Muscle layer of colon (tissue), 2 donors: ENCODE data around the gene NEUROG1.
A peak's percentile ranks its signal among the peaks of the same experiment; 100 is the strongest.

Experiments used
- H3K27ac ChIP-seq: one replicate; pipeline ENCODE4 v1.7.0; 2013; ENCODE audit warnings: low read depth, mild to moderate bottlenecking, low read length, moderate library complexity
- H3K27me3 ChIP-seq, 2 donors: one replicate each; pipeline ENCODE4 v1.7.0; 2013; ENCODE audit warnings: low read length in 2 of 2, mild to moderate bottlenecking in 2 of 2; ENCODE audit not compliant: insufficient read depth in 2 of 2, control insufficient read depth in 1 of 2
- H3K36me3 ChIP-seq: one replicate; pipeline ENCODE4 v1.7.0; 2013; ENCODE audit warnings: mild to moderate bottlenecking, low read length; ENCODE audit not compliant: insufficient read depth
- H3K4me1 ChIP-seq: one replicate; pipeline ENCODE4 v1.7.0; 2013; ENCODE audit warnings: mild to moderate bottlenecking, low read length; ENCODE audit not compliant: insufficient read depth
- H3K4me3 ChIP-seq, 2 donors: one replicate each; pipeline ENCODE4 v1.7.0; 2013; ENCODE audit warnings: low read length in 2 of 2, low read depth in 1 of 2, mild to moderate bottlenecking in 1 of 2, moderate library complexity in 1 of 2
- H3K9ac ChIP-seq: one replicate; pipeline ENCODE4 v1.7.0; 2013; ENCODE audit warnings: low read length
- H3K9me3 ChIP-seq: one replicate; pipeline ENCODE4 v1.7.0; 2013; ENCODE audit warnings: mild to moderate bottlenecking, low read length
- donor health status: abdominal sarcoma.
- donor health status: Adenocarcinoma of cecum.

NEUROG1 gene

DNA sequence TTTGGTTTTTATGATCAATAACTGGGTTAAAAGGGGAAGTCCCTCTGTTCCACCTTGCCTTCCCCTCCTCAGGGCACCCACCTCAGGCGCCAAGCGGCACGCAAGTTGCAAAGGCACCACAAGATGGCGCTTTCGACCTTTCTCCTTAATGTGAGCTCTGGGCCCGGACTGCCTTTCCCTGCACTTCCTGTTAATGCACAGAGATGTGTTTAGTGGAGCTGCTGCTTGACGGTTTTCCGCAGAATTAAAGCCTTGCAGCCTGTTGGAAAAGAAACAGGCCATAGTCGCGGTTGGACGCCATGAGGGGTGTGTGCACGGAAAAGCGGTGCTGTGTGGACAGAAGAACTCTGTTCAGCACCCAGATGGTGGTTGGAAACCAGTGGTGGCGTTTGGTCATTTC lies 25.1 kb upstream of the NEUROG1 start:
- H3K4me3 ChIP-seq: peak overlapping the region in 1 of 2 donors; percentile 32
- H3K27ac ChIP-seq: no peak overlapping the region
- H3K4me1 ChIP-seq: no peaks in the 10 kb centered on the region
- no peaks in the 10 kb centered on the region for H3K9me3 ChIP-seq
- peaks cover 0 to 14% of the 10 kb centered on the region in 2 donors for H3K27me3 ChIP-seq
- no peak overlapping the region for H3K9ac ChIP-seq
- H3K36me3 ChIP-seq: no peaks in the 10 kb centered on the region

DNA sequence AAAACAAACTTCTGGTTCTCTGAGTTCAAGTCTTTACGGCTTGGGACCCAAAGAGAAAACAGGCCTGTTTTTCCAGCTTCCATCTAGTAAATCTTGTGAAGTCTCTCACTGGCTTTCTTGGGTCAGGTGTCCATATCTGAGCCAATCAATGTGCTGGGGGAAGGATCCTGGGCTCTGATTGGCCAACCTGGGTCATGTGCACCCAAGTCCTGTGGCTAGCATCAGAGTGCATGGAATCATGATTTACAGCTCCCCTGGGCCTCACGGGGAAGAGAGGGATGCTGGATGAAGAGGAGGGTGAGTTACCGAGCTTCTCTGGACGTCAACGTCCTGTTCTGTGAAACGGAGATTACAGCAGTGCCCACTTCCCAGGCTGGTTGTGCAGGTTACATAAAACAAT lies 23.6 kb upstream of the NEUROG1 start:
- no peaks in the 10 kb centered on the region for H3K36me3 ChIP-seq
- H3K27ac ChIP-seq: no peak overlapping the region
- peaks cover 0 to 14% of the 10 kb centered on the region in 2 donors for H3K27me3 ChIP-seq
- H3K4me3 ChIP-seq: no peak overlapping the region
- H3K4me1 ChIP-seq: no peaks in the 10 kb centered on the region
- no peak overlapping the region for H3K9ac ChIP-seq
- no peaks in the 10 kb centered on the region for H3K9me3 ChIP-seq

DNA sequence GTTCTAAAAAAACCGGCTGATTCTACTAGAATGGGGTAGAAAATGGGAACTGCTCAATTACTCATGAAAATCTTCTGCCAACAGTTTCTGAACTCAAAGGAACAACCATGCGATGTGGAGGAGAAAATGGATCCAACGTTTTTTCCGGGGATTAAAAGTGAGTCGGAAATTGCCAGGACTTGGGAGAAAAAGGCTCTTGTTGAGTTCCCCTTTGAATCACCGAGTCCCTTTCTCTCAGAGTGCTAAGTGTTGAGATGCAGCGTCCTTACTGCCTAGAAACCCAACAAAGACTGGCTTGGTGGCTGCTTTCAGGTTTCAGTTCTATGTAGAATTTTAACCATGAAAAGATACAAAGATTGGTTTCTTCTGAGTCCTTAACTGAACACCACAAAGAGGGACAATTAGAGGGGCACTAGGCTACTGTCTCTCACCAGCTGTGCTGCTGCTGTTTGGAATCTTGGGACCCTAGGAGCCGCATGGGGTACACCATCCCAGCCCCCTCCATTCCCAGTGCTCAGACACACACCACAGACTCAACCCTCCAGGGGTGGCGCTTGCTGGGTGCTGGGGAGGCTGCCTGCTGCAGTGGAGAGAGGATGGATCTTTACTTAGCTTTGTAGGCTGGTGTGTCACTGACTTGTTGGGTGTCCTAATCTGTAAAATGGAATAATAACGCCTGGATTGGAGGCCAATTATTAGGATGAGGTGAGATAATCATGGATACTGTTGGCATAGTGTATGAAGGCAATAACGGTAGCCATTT lies 21.5 kb upstream of the NEUROG1 start:
- Histone ChIP-seq H3K4me1 (no peaks in the 10 kb centered on the region), H3K27ac (no peak overlapping the region), H3K4me3 (no peak overlapping the region), H3K36me3 (no peaks in the 10 kb centered on the region), H3K9ac (no peak overlapping the region), H3K9me3 (no peaks in the 10 kb centered on the region), H3K27me3 (peaks cover 0 to 14% of the 10 kb centered on the region in 2 donors)

DNA sequence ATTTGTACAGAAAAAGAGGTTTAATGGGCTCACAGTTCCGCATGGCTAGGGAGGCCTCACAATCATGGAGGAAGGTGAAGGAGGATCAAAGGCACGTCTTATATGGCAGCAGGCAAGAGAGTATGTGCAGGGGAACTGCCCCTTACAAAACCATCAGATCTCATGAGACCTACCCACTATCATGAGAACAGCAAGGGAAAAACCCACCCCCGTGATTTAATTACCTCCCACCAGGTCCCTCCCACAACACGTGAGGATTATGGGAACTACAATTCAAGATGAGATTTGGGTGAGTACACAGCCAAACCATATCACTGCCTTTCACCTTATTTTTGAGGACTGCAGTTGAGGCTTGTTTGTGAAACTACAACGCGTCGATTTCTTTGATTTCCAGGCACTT lies 20.9 kb upstream of the NEUROG1 start:
- Histone ChIP-seq H3K27ac (no peak overlapping the region), H3K9ac (no peak overlapping the region), H3K9me3 (no peaks in the 10 kb centered on the region), H3K36me3 (no peaks in the 10 kb centered on the region), H3K4me1 (no peaks in the 10 kb centered on the region), H3K4me3 (no peak overlapping the region), H3K27me3 (peaks cover 0 to 14% of the 10 kb centered on the region in 2 donors)

DNA sequence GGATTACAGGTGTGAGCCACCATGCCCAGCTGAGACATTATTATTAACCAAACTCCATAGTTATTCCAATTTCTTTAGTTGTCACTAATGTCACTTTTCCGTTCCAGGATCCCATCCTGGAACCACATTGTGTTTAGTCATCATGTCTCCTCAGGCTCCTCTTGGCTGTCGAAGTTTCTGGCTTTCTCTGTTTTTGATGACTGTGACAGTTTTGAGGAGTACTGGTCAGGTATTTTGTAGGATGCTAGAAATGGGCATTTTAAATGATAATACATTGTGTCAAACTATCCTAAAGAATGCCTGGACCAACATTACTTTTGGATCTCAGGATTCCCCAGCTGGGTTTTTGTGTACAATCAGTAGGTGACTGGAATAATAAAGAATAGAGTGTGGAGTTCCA lies 19.8 kb upstream of the NEUROG1 start:
- H3K4me1 ChIP-seq: no peaks in the 10 kb centered on the region
- H3K9ac ChIP-seq: no peak overlapping the region
- no peak overlapping the region for H3K4me3 ChIP-seq
- H3K9me3 ChIP-seq: no peaks in the 10 kb centered on the region
- H3K36me3 ChIP-seq: no peaks in the 10 kb centered on the region
- peaks cover 0 to 13% of the 10 kb centered on the region in 2 donors for H3K27me3 ChIP-seq
- no peak overlapping the region for H3K27ac ChIP-seq

DNA sequence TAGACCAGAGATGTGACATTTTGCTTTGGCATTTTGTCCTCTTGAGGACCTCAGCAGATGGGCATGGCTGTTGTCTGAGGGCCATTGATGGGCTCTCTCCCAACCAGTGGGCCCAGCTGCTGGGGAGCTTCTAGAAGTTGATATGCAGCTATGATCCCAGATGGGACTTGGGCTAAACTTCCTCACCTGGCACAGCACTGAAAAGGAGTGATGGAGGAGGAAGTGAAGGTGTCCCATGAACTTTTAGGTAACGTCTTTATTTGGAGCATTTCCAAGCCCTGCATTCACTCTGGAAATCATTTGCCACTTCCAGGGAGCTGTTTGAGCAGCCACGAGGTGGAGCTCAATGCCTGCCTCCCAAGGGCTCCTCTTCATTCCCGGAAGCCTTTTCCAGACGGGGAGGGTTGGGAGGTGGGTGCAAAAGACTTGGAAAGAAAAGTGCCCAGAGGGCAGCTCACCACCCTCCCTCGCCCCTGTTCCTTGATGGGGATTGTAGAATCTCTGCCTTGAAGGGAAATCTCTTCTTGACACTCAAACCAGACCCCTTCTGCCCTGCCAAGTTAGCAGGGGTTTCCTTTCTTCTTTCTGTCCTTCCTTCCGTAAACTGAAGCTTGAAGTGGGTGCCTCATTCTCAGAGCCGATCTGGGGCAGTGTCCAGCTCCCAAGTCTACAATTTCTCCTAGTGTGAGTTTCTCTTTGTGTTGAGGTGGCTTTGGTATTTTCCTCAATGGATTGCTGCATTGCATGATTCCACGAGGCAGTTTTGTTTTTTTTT lies 18.1 kb upstream of the NEUROG1 start:
- H3K36me3 ChIP-seq: no peaks in the 10 kb centered on the region
- H3K9me3 ChIP-seq: no peaks in the 10 kb centered on the region
- no peak overlapping the region for H3K4me3 ChIP-seq
- peaks cover 0 to 5% of the 10 kb centered on the region in 2 donors for H3K27me3 ChIP-seq
- H3K27ac ChIP-seq: no peak overlapping the region
- no peak overlapping the region for H3K9ac ChIP-seq
- no peaks in the 10 kb centered on the region for H3K4me1 ChIP-seq

DNA sequence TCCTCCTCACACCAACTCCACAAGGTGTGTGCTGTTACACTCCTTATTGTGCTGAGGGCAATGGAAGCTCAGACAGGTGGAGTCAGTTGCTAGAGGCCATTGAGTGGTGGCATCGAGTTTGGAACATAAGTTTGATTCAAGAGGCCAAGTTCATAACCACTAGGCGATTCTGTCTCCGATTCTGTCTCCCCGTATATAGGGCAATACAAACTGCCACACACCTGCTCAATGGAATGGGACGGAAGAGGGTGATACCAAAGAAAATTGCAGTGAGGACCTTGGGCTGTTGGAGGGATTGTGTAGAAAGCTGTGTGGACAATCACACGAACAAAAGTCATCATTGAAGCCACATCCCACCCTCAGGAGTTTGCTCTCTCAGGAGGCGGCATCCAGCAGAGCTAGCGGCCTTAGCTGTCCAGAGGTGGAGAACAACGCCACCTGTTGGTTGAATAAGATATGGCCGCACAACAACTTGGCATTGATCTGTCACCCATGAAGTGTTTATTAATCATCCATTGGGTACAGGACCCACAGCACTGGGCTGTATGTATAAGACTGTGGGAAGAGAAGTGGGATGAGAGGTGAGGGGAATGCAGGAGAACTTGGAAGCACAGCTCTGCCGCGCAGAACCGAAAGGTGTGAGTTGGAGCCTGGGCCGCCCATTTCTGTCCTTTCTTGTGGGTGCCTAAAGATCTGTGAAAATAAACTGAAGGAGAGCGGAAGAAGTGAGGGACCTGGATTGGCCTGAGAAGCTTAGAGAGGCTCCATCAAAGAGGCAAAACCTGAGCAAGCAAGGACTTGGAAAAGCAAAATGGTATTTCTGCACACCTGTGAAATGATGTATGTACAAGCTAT lies 16.1 kb upstream of the NEUROG1 start:
- H3K9me3 ChIP-seq: no peaks in the 10 kb centered on the region
- H3K27me3 ChIP-seq: peaks cover 0 to 8% of the 10 kb centered on the region in 2 donors
- H3K36me3 ChIP-seq: no peaks in the 10 kb centered on the region
- no peak overlapping the region for H3K4me3 ChIP-seq
- no peaks in the 10 kb centered on the region for H3K4me1 ChIP-seq
- no peak overlapping the region for H3K9ac ChIP-seq
- H3K27ac ChIP-seq: no peak overlapping the region

DNA sequence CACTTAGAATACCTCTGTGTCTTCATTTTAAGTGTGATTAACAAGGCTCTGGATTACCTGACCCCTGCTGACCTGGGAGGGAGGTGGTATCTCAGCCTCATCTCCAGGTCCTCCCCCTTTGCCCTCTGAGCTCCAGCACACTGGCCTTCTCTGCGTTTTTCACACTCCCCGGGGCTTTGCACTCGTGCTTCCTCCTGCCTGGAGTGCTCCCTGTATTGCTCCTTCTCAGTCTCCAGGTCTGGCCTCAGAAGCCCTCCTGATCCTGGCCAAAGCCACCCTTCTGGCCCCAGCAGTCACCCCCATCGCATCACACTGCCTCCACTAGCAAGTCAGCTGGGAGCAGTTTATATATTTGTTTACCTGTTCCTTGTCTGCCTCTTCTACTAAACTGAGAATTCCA lies 13.6 kb upstream of the NEUROG1 start:
- Histone ChIP-seq H3K9ac (no peak overlapping the region), H3K36me3 (no peaks in the 10 kb centered on the region), H3K27ac (no peak overlapping the region), H3K4me3 (no peak overlapping the region), H3K9me3 (no peaks in the 10 kb centered on the region), H3K4me1 (no peaks in the 10 kb centered on the region), H3K27me3 (peaks cover 11 to 28% of the 10 kb centered on the region in 2 donors)

DNA sequence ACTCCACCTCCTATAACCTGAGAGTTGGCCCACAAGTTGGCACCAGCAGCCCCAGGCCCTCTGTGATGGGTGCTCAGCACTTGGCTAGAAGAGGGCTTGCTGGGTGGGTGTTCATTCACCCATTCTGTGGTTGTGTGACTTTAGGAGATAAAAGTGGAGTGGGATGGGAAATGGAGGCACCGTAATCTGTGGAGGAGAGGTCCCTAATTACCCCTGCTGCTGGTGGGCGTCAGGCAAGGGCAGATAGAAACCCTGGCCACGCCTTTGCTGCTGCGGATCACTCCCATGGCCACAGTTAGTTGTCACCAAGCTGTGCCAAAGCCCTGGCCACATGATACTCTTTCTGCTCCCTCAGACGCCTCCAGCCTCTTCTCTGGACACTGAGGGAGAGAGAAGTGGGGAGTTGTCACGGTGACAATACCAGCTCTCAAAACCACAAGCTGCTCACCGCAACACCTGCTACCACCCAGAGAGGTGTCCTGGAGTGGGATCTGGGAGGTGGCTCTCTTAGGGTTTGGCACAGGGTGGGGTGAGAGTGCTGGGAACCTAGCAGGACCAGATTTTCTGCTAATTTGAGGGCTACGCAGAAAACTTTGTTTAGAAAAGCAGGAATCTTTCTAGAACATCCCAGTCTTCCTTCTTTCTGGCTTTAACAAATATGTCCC lies 12.0 kb upstream of the NEUROG1 start:
- H3K27me3 ChIP-seq: peaks cover 23 to 42% of the 10 kb centered on the region in 2 donors
- H3K9me3 ChIP-seq: no peaks in the 10 kb centered on the region
- no peak overlapping the region for H3K4me3 ChIP-seq
- H3K9ac ChIP-seq: no peak overlapping the region
- H3K27ac ChIP-seq: no peak overlapping the region
- no peaks in the 10 kb centered on the region for H3K4me1 ChIP-seq
- no peaks in the 10 kb centered on the region for H3K36me3 ChIP-seq

DNA sequence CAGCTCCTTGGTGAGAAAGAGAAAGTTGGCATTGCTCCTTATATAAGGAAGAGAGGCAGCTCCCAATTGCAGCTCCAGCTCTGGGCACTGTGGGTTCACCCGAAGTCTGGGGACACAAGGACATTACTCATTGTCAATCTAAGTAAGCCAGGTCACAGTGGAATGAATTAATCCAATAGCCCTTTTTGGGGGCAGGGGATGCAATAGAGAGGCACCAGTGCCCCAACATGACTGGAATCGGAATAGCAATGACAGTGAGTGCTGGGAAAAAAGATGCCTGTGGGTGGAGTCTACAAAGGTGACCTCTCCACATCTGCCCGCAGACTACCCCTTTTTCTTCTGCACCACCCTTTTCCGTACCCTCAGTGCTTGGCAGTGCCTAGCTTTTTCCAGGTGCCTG lies 11.1 kb upstream of the NEUROG1 start:
- Histone ChIP-seq H3K4me3 (no peak overlapping the region), H3K9ac (no peak overlapping the region), H3K4me1 (no peaks in the 10 kb centered on the region), H3K27ac (no peak overlapping the region), H3K27me3 (peaks cover 29 to 42% of the 10 kb centered on the region in 2 donors), H3K36me3 (no peaks in the 10 kb centered on the region), H3K9me3 (no peaks in the 10 kb centered on the region)

DNA sequence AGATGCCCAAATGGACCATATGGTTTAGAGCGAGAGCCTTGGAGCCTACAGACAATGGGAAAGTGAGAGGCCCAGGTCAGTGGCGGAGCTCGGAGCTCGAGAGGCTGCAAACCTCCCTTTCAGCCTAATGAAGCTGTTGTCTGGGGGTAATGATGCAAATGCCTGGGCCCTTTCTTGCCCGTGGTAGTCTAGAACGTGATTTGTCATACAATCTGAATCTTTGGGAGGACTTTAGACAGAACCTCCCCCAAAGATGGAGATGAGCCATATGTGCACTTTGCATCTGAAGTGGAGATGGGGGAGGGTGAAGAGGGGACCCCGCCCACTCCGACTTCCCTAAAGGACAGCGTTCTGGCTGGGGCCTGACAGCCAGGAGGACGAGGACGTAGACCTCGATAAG lies 10.3 kb upstream of the NEUROG1 start:
- peaks cover 34 to 50% of the 10 kb centered on the region in 2 donors for H3K27me3 ChIP-seq
- H3K27ac ChIP-seq: no peak overlapping the region
- no peaks in the 10 kb centered on the region for H3K36me3 ChIP-seq
- no peaks in the 10 kb centered on the region for H3K9me3 ChIP-seq
- H3K4me1 ChIP-seq: no peaks in the 10 kb centered on the region
- no peak overlapping the region for H3K9ac ChIP-seq
- no peak overlapping the region for H3K4me3 ChIP-seq
